ENCODE results near the gene BPIFB4.

BPIFB4 gene

DNA sequence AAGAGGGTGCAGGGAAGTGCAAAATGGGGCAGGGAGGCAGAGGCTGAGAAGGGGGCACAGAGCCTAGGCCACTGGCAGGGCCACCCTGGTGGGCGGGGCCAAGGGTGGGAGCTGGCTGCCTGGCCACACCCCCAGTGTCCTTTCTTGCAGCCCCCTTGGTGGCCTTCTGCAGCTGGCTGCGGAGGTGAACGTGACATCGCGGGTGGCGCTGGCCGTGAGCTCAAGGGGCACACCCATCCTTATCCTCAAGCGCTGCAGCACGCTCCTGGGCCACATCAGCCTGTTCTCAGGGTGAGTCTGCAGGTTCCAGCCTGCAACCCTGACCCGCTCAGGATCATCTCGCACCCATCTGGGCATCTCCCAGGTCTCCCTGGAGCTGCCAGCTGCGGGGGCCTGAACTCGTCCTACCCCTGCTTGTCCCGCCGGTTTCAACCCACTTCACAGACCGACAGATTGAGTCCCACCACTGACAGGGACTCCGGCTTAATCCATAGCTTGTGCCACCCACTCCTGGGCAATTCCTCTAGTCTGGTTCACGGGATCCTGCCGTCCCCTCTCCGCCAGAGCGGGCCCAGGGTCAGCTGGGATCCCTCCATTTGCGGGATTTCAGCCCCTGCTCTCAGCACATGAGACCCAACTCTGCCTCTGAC, 19.6 kb upstream of the BPIFB4 start:
- in situ Hi-C loops (cut with HindIII; ENCODE audit: low sequenced_read_pairs) = no loop called here

DNA sequence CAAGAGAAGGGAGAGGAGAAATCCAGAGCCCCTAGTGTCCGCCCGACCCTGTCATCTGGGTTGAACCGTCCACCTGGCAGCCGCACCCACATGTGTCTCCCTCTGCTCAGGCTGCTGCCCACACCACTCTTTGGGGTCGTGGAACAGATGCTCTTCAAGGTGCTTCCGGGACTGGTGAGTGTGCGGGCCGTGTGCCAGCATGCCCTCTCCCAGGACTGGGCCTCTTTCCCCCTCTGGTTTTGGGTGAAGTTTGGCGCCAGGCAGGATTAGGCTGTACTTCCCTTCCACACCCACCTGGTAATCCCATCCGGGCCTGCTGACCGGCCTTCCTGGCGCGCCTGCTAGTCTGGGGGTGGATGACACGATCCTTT, 17.8 kb upstream of the BPIFB4 start:
- in situ Hi-C loops (cut with HindIII; ENCODE audit: low sequenced_read_pairs) = no loop called here

DNA sequence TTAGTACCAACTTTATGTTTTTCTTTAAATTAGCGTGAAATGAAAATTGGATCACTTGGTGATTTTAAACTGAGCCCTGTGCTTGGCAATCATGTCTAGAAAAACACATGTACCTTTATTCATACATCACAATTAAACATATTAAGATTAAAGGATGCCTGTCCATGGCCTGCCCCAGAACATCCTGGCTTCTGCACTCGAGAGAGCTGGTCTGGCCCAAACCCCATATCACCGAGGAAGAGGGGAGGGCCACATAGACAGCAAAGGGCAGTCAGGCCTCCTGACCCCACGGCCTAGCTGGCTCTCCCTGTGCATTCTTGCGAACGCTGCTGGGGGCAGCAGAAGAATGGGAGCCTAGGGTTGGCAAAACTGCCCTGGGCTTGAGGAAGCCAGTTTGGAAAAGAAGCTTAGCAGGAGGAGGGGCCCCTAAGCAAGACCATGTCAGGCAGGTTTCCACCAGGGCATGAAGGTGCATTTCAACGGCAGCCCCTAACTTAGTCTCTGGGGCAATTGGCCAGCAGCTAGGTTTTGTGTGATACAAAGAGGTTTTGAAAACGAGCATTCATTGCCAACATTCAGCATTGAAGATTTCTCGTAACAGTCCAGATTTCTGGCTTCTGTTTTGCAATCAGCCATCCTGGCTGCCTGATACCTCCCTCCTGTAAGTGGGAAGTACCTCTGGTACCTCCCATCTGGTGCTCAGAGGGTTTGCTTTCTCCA, 17.2 kb upstream of the BPIFB4 start:
- in situ Hi-C loops (cut with HindIII; ENCODE audit: low sequenced_read_pairs) = no loop called here

DNA sequence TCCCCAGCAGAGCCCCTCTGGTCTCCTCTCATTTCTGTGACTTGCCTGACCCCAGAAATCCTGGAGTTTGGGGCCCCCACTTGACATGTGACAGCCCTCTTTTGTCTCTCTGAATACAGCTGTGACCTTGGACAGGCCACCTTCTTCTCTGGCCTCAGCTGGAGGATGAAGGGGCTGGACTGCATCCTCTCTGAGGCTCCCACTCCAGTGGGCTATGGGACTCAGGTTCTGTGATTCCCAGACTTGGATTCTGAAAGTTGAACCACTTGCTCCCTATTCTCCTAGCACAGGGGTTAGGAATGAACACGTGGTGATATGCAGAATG, 16.7 kb upstream of the BPIFB4 start:
- in situ Hi-C loops (cut with HindIII; ENCODE audit: low sequenced_read_pairs) = no loop called here

DNA sequence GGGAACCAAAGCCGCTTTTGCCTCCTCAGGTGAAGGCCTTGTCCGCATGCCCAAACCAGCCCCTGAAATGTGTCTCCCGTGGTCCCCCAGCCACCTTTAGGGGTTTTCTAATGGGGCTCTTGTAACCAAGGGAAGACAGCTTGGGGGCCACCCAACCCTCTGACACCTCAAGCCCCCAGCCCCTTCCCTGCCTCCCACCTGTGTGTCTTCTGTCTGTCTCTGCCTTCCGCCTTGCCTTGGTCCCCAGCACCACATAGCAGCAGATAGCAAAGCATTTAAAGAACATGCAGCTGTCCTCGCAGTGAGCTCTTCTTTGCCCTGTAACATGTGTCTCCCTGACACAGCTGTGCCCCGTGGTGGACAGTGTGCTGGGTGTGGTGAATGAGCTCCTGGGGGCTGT, 16.2 kb upstream of the BPIFB4 start:
- in situ Hi-C loops (cut with HindIII; ENCODE audit: low sequenced_read_pairs) = no loop called here

DNA sequence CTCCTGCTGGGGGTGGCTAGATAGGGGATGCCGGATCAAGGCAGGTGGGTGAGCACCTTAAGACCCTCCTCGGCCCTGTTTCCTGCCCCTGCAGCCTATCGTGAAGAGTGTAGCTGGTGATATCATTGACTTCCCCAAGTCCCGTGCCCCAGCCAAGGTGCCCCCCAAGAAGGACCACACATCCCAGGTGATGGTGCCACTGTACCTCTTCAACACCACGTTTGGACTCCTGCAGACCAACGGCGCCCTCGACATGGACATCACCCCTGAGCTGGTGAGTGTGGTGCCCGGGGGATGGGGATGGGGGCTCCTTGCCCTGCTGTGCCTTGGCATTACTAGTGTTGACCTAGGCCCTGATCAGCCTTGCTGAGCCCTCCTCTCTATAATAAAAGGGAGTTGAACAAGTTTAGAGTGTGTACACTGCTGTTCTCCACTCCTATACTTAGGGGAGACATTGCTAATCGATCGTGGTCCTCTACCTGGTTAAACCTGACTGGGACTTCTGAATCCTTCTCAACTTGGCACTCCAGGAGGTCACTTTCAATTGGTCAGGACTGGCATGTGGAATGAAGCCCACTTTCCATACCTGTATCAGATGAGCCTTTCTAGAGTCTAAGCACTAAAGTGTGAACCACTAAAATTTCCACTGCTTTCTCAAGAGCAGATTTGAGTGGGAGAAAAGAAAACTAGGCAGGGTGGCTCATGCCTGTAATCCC, 14.7 kb upstream of the BPIFB4 start:
- in situ Hi-C loops (cut with HindIII; ENCODE audit: low sequenced_read_pairs) = no loop called here

DNA sequence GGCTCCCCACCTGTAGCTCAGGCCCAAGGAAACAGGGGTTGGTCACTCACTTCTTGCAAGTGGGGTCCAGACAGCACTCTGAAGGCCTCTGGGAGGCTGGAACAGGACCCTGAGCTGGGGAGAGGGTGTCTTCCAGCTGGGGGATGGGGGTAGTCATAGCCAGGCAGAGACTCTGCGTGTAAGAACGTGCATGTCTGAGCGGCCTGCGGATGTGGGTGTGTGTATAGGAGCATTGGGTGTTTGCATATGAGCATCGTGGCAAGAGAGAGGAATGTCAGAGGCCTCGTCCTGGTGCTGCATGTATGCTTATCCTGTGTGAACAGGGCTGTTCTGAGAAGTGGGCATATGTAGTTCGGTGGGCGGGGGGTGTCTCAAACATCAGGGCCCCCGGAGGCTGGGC, 13.7 kb upstream of the BPIFB4 start:
- in situ Hi-C loops (cut with HindIII; ENCODE audit: low sequenced_read_pairs) = no loop called here

DNA sequence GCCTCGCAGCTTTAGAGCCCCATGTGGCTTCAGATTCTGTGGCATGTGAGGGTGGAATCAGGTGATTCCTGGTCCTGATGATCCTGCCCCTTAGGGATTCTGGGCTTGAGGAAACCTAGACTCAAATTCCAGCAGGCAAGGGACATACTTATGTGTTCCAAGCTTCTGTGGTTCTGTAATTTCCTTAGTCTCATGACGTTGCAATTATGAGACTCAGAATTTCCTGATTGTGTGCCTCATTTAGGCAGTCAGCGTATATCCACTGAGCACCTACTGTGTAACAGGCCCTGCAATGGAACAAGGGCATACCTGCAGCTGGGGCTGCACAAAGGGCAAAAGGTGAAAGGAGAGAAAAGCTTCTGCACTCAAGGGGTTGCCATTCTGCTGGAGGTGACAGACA, 11.6 kb upstream of the BPIFB4 start:
- in situ Hi-C loops (cut with HindIII; ENCODE audit: low sequenced_read_pairs) = no loop called here

DNA sequence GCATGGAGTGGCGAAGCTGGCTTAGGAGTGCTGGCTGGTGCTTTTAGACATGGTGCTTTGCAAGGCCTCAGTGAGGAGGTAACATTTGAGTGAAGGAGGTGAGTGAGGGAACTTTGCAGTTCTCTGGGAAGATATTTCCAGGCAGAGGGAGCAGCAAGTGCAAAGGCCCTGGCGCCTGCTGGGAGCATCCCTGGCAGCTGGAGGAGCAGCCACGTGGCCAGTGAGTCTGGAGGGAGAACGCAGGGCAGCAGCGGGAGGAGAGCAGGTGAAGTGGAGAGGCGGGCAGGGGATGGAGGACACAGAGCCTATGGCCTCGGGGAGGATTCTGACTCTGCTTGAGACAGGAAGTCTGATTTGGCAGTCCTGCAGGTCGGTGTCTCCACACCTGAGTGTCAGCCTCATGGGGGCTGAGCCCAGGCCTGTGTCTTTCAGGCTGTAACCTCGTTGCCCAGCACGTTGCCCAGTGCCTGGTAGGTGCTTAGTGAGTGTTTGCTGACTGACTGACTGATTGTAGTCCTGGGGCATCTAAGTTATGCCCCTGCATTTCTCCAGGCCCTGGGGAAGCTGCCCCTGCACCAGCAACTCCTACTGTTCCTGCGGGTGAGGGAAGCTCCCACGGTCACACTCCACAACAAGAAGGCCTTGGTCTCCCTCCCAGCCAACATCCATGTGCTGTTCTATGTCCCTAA, 11.0 kb upstream of the BPIFB4 start:
- in situ Hi-C loops (cut with HindIII; ENCODE audit: low sequenced_read_pairs) = no loop called here

DNA sequence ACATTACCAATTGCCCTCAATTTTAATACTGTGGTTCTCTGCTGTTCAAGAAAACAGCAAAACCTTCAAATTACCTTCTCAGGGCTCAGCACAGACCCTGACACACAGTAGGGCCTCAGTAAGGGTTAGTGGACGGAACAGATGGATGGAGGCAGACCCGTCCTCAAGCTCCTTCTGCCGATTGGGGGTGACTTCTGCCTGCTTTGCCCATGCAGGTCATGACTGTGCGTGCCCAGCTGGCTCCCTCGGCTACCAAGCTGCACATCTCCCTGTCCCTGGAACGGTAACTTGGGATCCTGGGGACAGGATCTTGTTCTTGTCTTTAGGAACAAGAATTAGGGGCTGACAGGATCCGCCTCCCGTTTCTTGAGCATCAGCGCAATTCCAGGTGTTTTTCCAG, 9.8 kb upstream of the BPIFB4 start:
- in situ Hi-C loops (cut with HindIII; ENCODE audit: low sequenced_read_pairs) = no loop called here

DNA sequence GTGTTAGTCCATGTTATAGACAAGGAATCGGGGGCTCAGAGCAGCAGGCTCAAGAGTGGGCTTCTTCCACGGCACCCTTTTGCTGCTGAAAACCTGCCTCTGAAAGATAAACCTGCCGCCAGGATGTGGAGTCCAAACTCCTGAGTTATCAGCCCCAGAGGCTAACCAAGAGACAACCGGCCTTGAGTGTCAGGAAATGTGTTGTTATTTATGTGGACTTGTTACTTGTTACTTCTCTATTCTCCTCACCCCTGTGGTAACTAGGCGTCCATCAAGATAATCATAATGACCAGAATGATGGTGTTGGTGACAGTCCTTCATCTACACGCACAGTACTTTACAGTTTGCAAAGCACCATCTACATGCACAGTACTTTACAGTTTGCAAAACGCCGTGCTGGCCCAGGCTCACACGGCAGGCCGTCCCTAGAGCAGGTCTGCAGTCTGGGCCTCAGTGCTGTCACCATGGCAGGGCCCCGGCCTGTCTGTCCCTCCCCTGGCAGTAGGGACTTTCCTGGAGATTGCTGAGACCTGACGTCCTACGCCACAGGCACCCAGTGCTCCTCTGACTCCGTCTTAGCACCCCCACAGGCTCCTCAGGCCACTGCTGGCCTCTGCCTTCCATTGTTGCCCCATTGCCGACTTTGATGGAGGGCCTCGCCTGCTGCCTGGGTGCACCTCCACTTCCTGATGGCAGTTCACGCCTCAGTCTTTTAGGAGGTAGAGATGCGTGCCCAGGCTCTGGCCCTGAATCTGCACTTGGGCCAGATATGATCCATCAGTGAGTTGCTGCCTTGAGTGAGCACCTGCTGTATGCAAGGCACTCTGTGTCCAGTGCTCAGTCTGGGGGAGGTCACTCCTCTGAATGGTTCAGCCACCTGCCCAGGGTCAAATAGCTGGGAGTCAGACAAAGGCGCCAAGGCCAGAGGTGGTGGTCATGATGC, 9.1 kb upstream of the BPIFB4 start:
- in situ Hi-C loops (cut with HindIII; ENCODE audit: low sequenced_read_pairs) = no loop called here

DNA sequence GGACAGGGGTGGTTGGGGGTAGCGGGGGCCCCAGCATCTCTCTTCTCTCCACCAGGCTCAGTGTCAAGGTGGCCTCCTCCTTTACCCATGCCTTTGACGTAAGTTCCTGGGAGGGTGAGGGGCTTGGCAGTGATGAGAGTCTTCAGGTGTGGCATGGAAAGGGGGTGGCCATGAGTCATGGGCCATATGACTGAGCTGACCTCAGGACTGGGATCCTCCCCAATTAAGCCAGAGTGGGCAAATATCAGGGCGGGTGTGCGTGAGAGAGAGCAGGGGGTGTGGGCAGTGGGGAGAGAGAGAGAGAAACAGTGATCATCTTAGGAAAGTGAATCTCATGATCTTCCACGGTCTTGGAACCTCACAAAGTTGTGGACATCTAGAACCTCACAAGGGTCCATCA, 8.2 kb upstream of the BPIFB4 start:
- in situ Hi-C loops (cut with HindIII; ENCODE audit: low sequenced_read_pairs) = no loop called here

DNA sequence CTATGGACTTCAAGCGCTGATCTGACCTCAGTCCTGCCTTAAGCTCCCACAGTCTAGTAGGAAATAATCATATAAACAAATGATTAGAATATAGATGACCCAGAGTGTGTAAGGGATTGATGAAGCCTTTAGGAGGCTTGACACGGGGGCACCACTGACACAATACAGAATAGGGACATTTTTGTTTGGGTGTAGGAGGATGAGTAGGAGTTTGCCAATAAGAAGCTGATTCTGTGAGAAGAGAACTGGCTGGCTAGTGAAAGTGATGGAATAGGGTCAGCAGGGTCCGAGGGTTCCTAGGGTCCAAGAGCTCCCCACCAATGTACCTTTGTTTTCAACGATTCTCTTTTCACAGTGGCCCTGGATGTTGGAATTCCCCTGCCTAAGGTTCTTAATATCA, 7.1 kb upstream of the BPIFB4 start:
- in situ Hi-C loops (cut with HindIII; ENCODE audit: low sequenced_read_pairs) = no loop called here

DNA sequence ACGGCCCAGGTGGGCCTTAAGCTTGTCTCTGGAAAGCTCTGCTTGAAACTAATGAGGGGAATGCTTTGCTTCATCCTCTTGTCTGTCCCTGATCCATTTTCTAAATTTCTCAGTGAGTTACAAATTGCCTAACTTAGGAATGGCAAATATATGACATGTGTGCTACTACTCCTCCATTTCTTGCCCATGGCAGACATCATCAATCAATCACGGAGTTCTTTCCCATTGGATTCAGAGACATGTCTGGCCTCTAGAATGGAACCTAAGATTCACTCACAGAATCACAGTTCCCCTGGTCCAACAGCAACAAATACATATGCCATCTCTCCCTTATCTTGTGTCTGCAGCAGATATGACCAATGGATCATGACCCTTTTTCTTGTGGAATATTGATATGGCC, 6.6 kb upstream of the BPIFB4 start:
- in situ Hi-C loops (cut with HindIII; ENCODE audit: low sequenced_read_pairs) = no loop called here

DNA sequence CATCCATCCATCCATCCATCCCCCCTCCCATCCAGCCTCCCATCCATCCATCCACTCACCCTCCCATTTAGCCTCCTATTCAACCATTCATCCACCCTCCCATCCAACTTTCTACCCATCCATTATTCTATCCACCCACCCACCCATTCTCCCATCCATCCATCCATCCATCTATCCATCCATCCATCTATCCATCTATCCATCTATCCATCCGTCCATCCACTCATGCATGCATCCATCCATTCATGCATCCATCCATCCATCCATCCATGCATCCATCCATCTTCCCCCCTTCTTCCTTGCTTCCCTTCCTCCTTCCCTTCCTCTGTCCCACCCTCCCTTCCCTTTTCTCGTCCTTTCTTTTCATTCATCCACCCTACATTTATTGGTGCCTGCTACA, 4.8 kb upstream of the BPIFB4 start:
- in situ Hi-C loops (cut with HindIII; ENCODE audit: low sequenced_read_pairs) = no loop called here

DNA sequence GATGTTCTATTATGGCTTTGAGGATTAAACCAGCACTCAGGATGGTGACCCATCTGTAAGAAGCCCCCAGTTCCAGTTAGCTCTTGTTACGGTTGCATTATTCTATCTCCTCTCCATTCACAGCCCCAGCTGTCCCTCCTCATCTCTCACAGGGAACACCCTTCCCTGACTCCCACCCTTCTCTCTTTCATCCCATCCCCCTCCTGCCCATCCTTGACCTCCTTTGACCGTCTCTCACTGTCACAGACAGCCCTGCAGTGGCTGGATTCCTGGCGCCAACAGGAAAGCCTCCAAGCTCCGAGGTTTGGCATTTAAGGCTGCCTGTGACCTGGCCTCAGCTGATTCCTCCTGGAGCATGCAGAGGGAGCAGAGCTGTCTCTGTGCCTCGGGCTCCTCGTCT, 4.2 kb upstream of the BPIFB4 start:
- in situ Hi-C loops (cut with HindIII; ENCODE audit: low sequenced_read_pairs) = no loop called here

DNA sequence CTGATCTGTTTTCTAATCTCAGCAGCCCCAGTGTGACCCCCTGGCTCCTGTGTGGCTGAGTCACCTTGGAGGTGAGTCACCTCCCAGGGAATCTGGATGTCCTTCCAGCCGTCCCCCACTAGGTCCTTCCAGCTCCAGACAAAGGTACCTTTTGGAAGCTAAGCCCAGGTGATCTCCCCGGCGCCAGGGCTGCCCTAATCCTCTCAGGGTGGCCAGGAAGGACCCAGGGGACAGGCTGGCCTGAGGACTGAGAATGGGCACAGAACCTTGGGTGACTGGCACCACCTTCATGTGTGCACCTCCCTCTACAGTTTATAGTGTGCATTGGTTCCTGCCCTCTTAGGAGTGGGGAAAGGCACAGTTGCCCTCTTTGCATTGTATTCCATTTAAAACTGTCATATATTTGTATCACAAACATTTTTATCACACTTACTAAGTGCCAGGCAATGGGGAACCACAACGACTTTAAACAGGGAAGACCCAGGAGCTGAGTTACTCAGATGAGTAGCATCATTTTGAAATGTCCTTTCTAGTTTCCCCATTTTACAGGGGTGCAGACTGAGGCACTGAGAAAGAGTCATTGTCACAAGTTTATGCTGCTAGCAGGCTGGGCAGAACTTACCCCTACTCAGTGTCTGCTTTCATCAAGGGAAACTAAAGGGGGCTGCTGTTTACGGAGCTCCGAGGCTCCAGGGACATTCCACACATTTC, 2.6 kb upstream of the BPIFB4 start:
- in situ Hi-C loops (cut with HindIII; ENCODE audit: low sequenced_read_pairs) = no loop called here

DNA sequence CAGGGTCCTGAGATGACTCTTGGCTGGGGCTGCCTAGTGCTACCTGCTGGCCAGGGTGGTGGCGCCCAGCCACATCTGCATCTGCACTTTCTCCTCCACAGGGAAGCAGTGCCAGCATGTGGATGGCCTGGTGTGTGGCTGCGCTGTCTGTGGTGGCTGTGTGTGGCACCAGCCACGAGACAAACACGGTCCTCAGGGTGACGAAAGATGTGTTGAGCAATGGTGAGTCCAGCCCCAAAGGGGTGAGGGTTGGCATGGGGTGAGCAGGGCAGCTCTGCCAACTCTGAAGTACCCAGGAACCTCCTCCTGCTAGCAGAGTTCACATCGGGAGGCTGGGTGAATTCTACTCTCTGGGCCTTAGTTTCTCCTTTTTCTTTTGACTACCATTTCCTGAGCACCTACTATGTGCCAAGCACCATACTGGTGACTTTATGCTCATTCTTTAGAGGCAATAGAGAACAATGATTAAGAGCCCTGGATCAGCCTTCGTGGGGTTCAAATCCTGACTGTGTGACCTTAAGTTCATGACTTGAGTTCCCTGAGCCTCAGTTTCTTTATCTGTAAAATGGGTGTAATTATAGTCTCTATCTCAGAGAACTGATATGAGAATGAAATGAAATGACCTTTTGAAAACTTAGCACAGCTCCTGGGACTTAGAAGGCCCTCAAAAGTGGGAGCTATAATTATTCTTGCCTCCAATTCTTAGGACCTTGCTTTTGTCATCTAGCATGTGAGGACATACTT, 2.1 kb downstream of the BPIFB4 start:
- in situ Hi-C loops (cut with HindIII; ENCODE audit: low sequenced_read_pairs) = no loop called here

DNA sequence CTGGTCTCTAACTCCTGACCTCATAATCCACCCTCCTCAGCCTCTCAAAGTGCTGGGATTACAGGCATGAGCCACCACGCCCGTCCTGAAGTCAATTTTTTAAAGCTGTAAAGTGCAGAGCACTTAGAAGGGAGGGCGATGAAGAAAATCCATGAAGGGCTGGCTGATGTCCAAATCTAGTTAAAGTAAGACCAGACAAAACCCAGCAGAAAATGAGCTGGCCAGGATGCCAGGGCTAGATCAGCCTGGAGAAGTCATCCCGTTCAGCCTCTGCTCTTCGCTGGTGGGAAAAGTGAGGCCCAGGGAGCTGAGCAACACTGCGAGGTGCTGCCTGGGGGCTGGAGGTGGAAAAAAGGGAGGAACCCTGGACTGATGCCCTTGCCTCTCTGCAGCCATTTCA, 3.1 kb downstream of the BPIFB4 start:
- in situ Hi-C loops (cut with HindIII; ENCODE audit: low sequenced_read_pairs) = no loop called here

Data from DLD1 (cell line).